HCT116 (cell line): ENCODE data around the gene PRICKLE2. TPM values are rescaled to one million over a fixed set of nuclear protein-coding genes. Genes with fewer than 3 reads are reported as not detected.

Source experiments
- ATAC-seq: fragments of 200-7000 bp; cut with Tn5 transposase; 2 replicates; pipeline ENCODE4 v1.9.1; 2020; ENCODE audit warnings: mild to moderate bottlenecking, moderate library complexity
- BruUV-seq: library from RNA; stranded (reverse); fragments of 400-500 nt; replicated peaks from 2 replicates; lab custom pipeline; 2021; lab: Mats Ljungman, UMichigan
- CTCF ChIA-PET: fragments of 300-600 bp; sonication (Branson Sonifier 250); formaldehyde crosslinking; loops from one replicate; lab custom pipeline; 2021; ENCODE audit warnings: antibody characterized with exemption; lab: Charles Lee
- POLR2A ChIA-PET: fragments of 300-600, 350-600 bp; sonication (Branson Sonifier 250); formaldehyde crosslinking; loops from one replicate; lab custom pipeline; 2021; ENCODE audit warnings: antibody characterized with exemption; lab: Charles Lee
- RAD21 ChIA-PET, 2 experiments: fragments of 300-600 bp; sonication (Branson Sonifier 250); formaldehyde crosslinking; loops; one replicate each; lab custom pipeline; 2023; ENCODE audit warnings: low total read pairs in 2 of 2; ENCODE audit not compliant: uncharacterized antibody in 2 of 2, unreplicated experiment in 2 of 2, low non-redundant PET in 1 of 2; lab: Charles Lee
- DNase-seq: peaks from one replicate; pipeline ENCODE4 v3.0.0-alpha.2; 2010; ENCODE audit warnings: low read depth, low spot score
- H2AFZ ChIP-seq: fragments of 200-600 bp; shearing (Covaris generic), sonication (generic); 2 replicates; pipeline ENCODE4 v1.6.1; 2017; ENCODE audit warnings: low read depth, mixed run types, mixed read lengths, antibody characterized with exemption, low read length; ENCODE audit not compliant: poor library complexity, severe bottlenecking
- H3K27ac ChIP-seq: 2 replicates; pipeline ENCODE4 v1.5.1; 2012; ENCODE audit warnings: low read depth, low read length
- H3K27me3 ChIP-seq: fragments of 200-600 bp; sonication (generic); 2 replicates; pipeline ENCODE4 v1.6.1; 2016; ENCODE audit warnings: mixed run types, low read length, mixed read lengths; ENCODE audit not compliant: insufficient read depth
- H3K36me3 ChIP-seq, 2 experiments: fragments of 200-500 bp in 1 of 2; fragments of 200-600 bp in 1 of 2; sonication (Bioruptor generic) in 1 of 2; sonication (generic) in 1 of 2; 2 replicates each; pipeline versions ENCODE4 v1.5.1 to v1.6.1; 2014 to 2016; ENCODE audit warnings: low read length in 2 of 2, inconsistent platforms in 1 of 2, mixed read lengths in 1 of 2, mixed run types in 1 of 2; ENCODE audit not compliant: insufficient read depth in 2 of 2, control insufficient read depth in 1 of 2
- H3K4me1 ChIP-seq, 2 experiments: fragments of 200-600 bp in 1 of 2; sonication (generic) in 1 of 2; 2 replicates each; pipeline versions ENCODE4 v1.5.1 to v1.6.1; 2012 to 2017; ENCODE audit warnings: low read length in 2 of 2, inconsistent platforms in 1 of 2, mild to moderate bottlenecking in 1 of 2, mixed read lengths in 1 of 2, mixed run types in 1 of 2, moderate library complexity in 1 of 2; ENCODE audit not compliant: insufficient read depth in 2 of 2, control insufficient read depth in 1 of 2
- H3K4me2 ChIP-seq: fragments of 200-600 bp; sonication (generic); 2 replicates; pipeline ENCODE4 v1.6.1; 2017; ENCODE audit warnings: mixed run types, low read length, mixed read lengths
- H3K4me3 ChIP-seq, 2 experiments: fragments of 200-600 bp in 1 of 2; sonication (generic) in 1 of 2; replicated peaks in 1 of 2; 2 replicates each; pipeline ENCODE4 v1.5.1; 2011 to 2016; ENCODE audit warnings: low read length in 2 of 2, control low read depth in 1 of 2, low read depth in 1 of 2, mild to moderate bottlenecking in 1 of 2, mixed read lengths in 1 of 2, mixed run types in 1 of 2
- H3K79me2 ChIP-seq: fragments of 200-600 bp; sonication (generic); 2 replicates; pipeline ENCODE4 v1.6.1; 2017; ENCODE audit warnings: mild to moderate bottlenecking, mixed run types, low read length, moderate library complexity, mixed read lengths; ENCODE audit not compliant: insufficient read depth
- H3K9ac ChIP-seq: fragments of 200-600 bp; sonication (generic); 2 replicates; pipeline ENCODE4 v1.6.1; 2016; ENCODE audit warnings: low read length, mixed read lengths
- H3K9me2 ChIP-seq: fragments of 200-600 bp; sonication (generic), shearing (Covaris generic); 2 replicates; pipeline ENCODE4 v1.6.1; 2017; ENCODE audit warnings: mixed run types, mild to moderate bottlenecking, moderate library complexity; ENCODE audit not compliant: insufficient read depth
- H3K9me3 ChIP-seq, 2 experiments: fragments of 200-500 bp in 1 of 2; fragments of 200-600 bp in 1 of 2; sonication (Bioruptor generic) in 1 of 2; sonication (generic) in 1 of 2; 2 replicates each; pipeline ENCODE4 v1.6.1; 2014 to 2017; ENCODE audit warnings: low read length in 2 of 2, mixed read lengths in 2 of 2, inconsistent platforms in 1 of 2, low read depth in 1 of 2, mild to moderate bottlenecking in 1 of 2, mixed run types in 1 of 2, moderate library complexity in 1 of 2; ENCODE audit not compliant: control insufficient read depth in 1 of 2, insufficient read depth in 1 of 2
- H4K20me1 ChIP-seq: fragments of 200-600 bp; sonication (generic), shearing (Covaris generic); 2 replicates; pipeline ENCODE4 v1.6.1; 2017; ENCODE audit warnings: mixed run types, mild to moderate bottlenecking, moderate library complexity; ENCODE audit not compliant: insufficient read depth
- CBX3 ChIP-seq: IDR thresholded peaks from 2 replicates; pipeline ENCODE4 v1.6.1; 2012; ENCODE audit warnings: low read depth
- CEBPB ChIP-seq: IDR thresholded peaks from 2 replicates; pipeline ENCODE4 v1.6.1; 2012; ENCODE audit warnings: low read depth
- EGR1 ChIP-seq: IDR thresholded peaks from 2 replicates; pipeline ENCODE4 v1.6.1; 2012; ENCODE audit warnings: low read depth
- ELF1 ChIP-seq: IDR thresholded peaks from 2 replicates; pipeline ENCODE4 v1.6.1; 2012; ENCODE audit warnings: low read depth, borderline replicate concordance
- EZH2 ChIP-seq: fragments of 200-600 bp; sonication (generic); IDR thresholded peaks from 2 replicates; pipeline ENCODE4 v1.6.1; 2017; ENCODE audit warnings: antibody characterized with exemption, mixed run types
- EZH2phosphoT487 ChIP-seq: fragments of 200-600 bp; IDR thresholded peaks from 2 replicates; pipeline ENCODE4 v1.6.1; 2018; ENCODE audit warnings: antibody characterized with exemption, borderline replicate concordance
- FOSL1 ChIP-seq: IDR thresholded peaks from 2 replicates; pipeline ENCODE4 v1.6.1; 2012; ENCODE audit warnings: low read depth
- POLR2AphosphoS5 ChIP-seq: IDR thresholded peaks from 2 replicates; pipeline ENCODE4 v1.6.1; 2011; ENCODE audit warnings: mild to moderate bottlenecking, low read depth, low read length, moderate library complexity
- SIN3A ChIP-seq: IDR thresholded peaks from 2 replicates; pipeline ENCODE4 v1.6.1; 2012; ENCODE audit warnings: low read depth
- SP1 ChIP-seq: IDR thresholded peaks from 2 replicates; pipeline ENCODE4 v1.6.1; 2012; ENCODE audit warnings: low read depth
- SRF ChIP-seq: IDR thresholded peaks from 2 replicates; pipeline ENCODE4 v1.6.1; 2012; ENCODE audit warnings: low read depth
- TCF7L2 ChIP-seq: IDR thresholded peaks from 2 replicates; pipeline ENCODE4 v1.7.0; 2011; ENCODE audit warnings: borderline replicate concordance, inconsistent platforms; ENCODE audit not compliant: insufficient read depth, insufficient read length; ENCODE audit errors: extremely low read depth
- ZFX ChIP-seq: fragments of 450-650 bp; IDR thresholded peaks from 2 replicates; pipeline ENCODE4 v1.6.1; 2017
- intact Hi-C: fragments of 100-400 bp; cut with micrococcal nuclease; formaldehyde crosslinking; loops from 2 replicates; pipeline ENCODE4 v1.10.0; 2022
- total RNA-seq: library from RNA; stranded (reverse); gene quantifications from one replicate; pipeline ENCODE4 v1.2.1, GENCODE V29; 2021; ENCODE audit not compliant: unreplicated experiment
- TF ChIP-seq, protein P1 (sequence below): IDR thresholded peaks from 2 replicates; pipeline ENCODE4 v1.6.1; 2012
- TF ChIP-seq, protein P2 (sequence below): IDR thresholded peaks from 2 replicates; pipeline ENCODE4 v1.6.1; 2012; ENCODE audit warnings: low read depth
- TF ChIP-seq, protein P3 (sequence below), 3 experiments: fragments of 200-600 bp in 1 of 3; sonication (generic) in 1 of 3; IDR thresholded peaks in 2 of 3; conservative IDR thresholded peaks in 1 of 3; 2 replicates each; pipeline ENCODE4 v1.5.1; 2012 to 2017; ENCODE audit warnings: low read depth in 2 of 3, low read length in 2 of 3, antibody characterized with exemption in 1 of 3, borderline replicate concordance in 1 of 3, control low read depth in 1 of 3, mild to moderate bottlenecking in 1 of 3, mixed read lengths in 1 of 3, mixed run types in 1 of 3, moderate library complexity in 1 of 3; ENCODE audit not compliant: insufficient read depth in 1 of 3
- TF ChIP-seq, protein P4 (sequence below): IDR thresholded peaks from 2 replicates; pipeline ENCODE4 v1.6.1; 2012

The PRICKLE2 gene
- total RNA-seq, 1 experiment from 2014 or later: 0.05 TPM

DNA sequence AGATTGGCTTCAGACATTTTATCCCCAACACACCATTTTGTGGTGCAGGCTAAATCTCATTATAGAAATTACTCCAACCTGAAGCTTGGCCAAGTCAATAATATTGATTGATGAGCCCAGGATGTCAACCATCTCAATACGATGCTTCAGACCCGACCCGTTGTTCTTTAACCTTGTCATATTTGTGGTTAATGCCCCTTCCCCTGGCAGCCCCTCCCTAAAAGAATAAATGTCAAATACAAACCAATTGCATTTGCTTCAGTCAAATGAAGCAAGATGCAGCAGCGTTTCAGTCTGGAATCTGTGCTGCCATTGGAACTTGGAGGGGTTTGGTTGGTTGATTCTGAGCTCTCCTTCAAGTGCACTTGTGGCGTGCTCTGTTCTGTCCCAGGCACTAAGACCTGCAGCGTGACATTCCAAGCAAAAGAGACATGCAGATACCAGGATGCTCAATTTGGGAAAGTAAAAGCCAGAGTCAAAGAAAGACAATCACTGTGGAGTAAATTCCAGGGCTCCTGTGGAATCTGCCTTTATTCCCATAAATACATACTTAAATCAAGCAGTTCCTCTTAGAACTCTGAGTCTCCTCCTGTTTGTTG, 178.2 kb downstream of the PRICKLE2 start:
- DNase-seq: no peak
- Histone ChIP-seq H3K36me3 (no peaks in the 10 kb centered on the region), H3K4me3 (no peak overlapping the region), H4K20me1 (no peaks in the 10 kb centered on the region), H3K4me2 (no peak overlapping the region), H3K9ac (no peak overlapping the region), H2AFZ (no peak overlapping the region), H3K27me3 (peaks cover 53% of the 10 kb centered on the region), H3K4me1 (no peaks in the 10 kb centered on the region), H3K27ac (no peak overlapping the region), H3K79me2 (no peaks in the 10 kb centered on the region), H3K9me2 (no peaks in the 10 kb centered on the region), H3K9me3 (no peaks in the 10 kb centered on the region)
- intact Hi-C loops: no loop called here
- CTCF ChIA-PET: no interaction called here
- ATAC-seq: no peak
- BruUV-seq: no TSS peak
- TF ChIP-seq FOSL1 (no peak), CEBPB (no peak)
- TF ChIP-seq, protein P1, sequence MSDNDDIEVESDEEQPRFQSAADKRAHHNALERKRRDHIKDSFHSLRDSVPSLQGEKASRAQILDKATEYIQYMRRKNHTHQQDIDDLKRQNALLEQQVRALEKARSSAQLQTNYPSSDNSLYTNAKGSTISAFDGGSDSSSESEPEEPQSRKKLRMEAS: no peak
- TF ChIP-seq, protein P2, sequence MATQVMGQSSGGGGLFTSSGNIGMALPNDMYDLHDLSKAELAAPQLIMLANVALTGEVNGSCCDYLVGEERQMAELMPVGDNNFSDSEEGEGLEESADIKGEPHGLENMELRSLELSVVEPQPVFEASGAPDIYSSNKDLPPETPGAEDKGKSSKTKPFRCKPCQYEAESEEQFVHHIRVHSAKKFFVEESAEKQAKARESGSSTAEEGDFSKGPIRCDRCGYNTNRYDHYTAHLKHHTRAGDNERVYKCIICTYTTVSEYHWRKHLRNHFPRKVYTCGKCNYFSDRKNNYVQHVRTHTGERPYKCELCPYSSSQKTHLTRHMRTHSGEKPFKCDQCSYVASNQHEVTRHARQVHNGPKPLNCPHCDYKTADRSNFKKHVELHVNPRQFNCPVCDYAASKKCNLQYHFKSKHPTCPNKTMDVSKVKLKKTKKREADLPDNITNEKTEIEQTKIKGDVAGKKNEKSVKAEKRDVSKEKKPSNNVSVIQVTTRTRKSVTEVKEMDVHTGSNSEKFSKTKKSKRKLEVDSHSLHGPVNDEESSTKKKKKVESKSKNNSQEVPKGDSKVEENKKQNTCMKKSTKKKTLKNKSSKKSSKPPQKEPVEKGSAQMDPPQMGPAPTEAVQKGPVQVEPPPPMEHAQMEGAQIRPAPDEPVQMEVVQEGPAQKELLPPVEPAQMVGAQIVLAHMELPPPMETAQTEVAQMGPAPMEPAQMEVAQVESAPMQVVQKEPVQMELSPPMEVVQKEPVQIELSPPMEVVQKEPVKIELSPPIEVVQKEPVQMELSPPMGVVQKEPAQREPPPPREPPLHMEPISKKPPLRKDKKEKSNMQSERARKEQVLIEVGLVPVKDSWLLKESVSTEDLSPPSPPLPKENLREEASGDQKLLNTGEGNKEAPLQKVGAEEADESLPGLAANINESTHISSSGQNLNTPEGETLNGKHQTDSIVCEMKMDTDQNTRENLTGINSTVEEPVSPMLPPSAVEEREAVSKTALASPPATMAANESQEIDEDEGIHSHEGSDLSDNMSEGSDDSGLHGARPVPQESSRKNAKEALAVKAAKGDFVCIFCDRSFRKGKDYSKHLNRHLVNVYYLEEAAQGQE: no peak
- RAD21 ChIA-PET: no interaction called here
- POLR2A ChIA-PET: no interaction called here

DNA sequence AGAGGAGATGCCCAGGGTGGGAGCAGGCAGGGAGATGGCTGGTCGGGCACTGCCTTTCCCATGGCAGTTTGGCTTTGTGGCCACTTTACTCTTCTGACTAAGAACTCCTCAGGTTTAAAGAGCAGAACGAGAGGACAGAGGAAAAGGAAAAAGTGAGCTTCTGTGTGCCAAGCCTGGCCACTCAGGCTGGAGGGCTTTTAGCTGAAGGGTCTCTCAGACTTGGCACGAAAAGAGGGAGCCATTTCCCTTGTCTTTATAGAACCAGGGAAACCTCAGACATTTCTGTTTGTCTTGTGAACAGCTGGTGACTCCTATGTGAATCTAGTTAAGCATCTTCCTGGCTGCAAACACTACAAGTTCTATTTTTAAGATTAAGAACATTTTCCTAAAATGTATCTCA, 178.7 kb downstream of the PRICKLE2 start:
- no peaks in the 10 kb centered on the region for H3K9me3 ChIP-seq
- no peak overlapping the region for H3K27ac ChIP-seq
- ChIA-PET POLR2A (no interaction called here), RAD21 (no interaction called here), CTCF (no interaction called here)
- intact Hi-C loops: no loop called here
- no peaks in the 10 kb centered on the region for H3K9me2 ChIP-seq
- no TSS peak for BruUV-seq
- H4K20me1 ChIP-seq: no peaks in the 10 kb centered on the region
- DNase-seq (no peak), ATAC-seq (no peak)
- H3K4me2 ChIP-seq: no peak overlapping the region
- H3K9ac ChIP-seq: no peak overlapping the region
- no peaks in the 10 kb centered on the region for H3K36me3 ChIP-seq
- H3K79me2 ChIP-seq: no peaks in the 10 kb centered on the region
- H3K4me3 ChIP-seq: no peak overlapping the region
- H2AFZ ChIP-seq: no peak overlapping the region
- H3K4me1 ChIP-seq: no peaks in the 10 kb centered on the region
- H3K27me3 ChIP-seq: peaks cover 56% of the 10 kb centered on the region
- TF ChIP-seq ZFX: no peak
- TF ChIP-seq TCF7L2: no peak
- TF ChIP-seq POLR2AphosphoS5: no peak
- TF ChIP-seq EZH2phosphoT487: no peak
- TF ChIP-seq ELF1: no peak
- no peak for TF ChIP-seq SIN3A
- no peak for TF ChIP-seq EGR1
- TF ChIP-seq, protein P3, sequence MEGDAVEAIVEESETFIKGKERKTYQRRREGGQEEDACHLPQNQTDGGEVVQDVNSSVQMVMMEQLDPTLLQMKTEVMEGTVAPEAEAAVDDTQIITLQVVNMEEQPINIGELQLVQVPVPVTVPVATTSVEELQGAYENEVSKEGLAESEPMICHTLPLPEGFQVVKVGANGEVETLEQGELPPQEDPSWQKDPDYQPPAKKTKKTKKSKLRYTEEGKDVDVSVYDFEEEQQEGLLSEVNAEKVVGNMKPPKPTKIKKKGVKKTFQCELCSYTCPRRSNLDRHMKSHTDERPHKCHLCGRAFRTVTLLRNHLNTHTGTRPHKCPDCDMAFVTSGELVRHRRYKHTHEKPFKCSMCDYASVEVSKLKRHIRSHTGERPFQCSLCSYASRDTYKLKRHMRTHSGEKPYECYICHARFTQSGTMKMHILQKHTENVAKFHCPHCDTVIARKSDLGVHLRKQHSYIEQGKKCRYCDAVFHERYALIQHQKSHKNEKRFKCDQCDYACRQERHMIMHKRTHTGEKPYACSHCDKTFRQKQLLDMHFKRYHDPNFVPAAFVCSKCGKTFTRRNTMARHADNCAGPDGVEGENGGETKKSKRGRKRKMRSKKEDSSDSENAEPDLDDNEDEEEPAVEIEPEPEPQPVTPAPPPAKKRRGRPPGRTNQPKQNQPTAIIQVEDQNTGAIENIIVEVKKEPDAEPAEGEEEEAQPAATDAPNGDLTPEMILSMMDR (IDR thresholded peaks at IDR 0.05 in 2 of 3, conservative IDR thresholded peaks at IDR 0.05 in 1 of 3; ENCODE audit: borderline replicate concordance in 1 of 3, insufficient read depth in 1 of 3, low read depth in 2 of 3, low read length in 2 of 3): no peak
- TF ChIP-seq CBX3: no peak
- no peak for TF ChIP-seq EZH2
- no peak for TF ChIP-seq CEBPB
- TF ChIP-seq, protein P4, sequence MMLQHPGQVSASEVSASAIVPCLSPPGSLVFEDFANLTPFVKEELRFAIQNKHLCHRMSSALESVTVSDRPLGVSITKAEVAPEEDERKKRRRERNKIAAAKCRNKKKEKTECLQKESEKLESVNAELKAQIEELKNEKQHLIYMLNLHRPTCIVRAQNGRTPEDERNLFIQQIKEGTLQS: no peak
- no peak for TF ChIP-seq SRF
- TF ChIP-seq SP1: no peak
